Stimulated activated CD8-positive, alpha-beta memory T cell treated with anti-CD3 and anti-CD28 coated beads, Interleukin-12 subunit alpha, Interleukin-12 subunit beta, amount 100 ng/mL, for 24 hours (primary cell): ENCODE results near the gene PRKD2.

Experiments used
- DNase-seq: peaks from one replicate; pipeline ENCODE4 v3.0.0-alpha.2; 2020; ENCODE audit errors: extremely low read depth

The PRKD2 gene

DNA sequence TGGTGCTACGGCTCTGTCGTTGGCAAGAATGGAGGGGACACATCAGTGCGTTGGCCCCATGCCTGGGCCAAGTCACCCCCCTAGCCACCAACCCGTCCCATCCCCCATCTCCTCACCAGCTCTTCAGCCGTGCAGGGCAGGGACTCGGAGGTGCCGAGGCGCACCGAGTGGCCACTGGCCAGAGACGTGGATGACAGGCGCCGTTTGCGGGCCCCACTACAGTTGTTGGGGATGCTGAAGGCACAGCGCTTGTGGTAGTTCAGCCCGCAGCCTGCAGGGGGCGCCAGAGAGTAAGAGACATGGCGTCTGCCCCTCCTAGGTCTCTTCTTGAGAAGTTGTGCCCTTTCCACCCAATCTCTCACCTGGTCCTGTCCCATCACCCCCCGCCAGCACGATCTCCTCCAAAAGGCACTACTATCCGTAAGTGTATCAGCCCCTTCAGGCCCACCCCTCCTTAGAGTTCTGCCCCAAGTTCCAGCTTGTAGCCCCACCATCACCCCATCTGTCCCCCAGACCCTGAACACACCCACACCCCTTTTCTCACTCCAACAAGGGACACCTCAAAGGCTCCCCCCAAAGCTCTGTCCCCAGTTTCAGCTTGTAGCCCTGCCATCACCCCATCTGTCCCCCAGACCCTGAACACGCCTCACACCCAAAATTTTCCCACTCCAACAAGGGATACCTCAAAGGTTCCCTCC lies 12.4 kb downstream of the PRKD2 start:
- DNase-seq = peak; percentile 60

DNA sequence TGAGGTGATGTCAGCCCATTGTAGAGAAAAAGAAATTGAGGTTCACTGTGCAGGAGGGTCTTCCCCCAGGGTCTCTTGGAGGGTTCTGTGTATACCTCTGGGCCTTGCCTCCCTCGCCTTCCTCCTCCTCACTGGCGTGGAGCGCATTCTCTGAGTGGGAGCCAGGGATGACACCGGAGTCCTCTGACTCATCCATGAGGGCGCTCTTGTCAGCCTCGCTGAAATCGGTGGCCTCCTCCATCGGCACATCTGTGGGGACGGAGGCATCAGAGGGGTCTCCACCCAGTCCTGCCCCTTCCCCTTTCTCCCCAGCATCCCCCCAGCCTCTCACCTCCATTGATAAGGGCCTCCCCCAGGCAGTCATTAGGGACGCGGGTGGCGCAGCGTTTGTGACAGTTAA lies 16.2 kb downstream of the PRKD2 start:
- no peak for DNase-seq

DNA sequence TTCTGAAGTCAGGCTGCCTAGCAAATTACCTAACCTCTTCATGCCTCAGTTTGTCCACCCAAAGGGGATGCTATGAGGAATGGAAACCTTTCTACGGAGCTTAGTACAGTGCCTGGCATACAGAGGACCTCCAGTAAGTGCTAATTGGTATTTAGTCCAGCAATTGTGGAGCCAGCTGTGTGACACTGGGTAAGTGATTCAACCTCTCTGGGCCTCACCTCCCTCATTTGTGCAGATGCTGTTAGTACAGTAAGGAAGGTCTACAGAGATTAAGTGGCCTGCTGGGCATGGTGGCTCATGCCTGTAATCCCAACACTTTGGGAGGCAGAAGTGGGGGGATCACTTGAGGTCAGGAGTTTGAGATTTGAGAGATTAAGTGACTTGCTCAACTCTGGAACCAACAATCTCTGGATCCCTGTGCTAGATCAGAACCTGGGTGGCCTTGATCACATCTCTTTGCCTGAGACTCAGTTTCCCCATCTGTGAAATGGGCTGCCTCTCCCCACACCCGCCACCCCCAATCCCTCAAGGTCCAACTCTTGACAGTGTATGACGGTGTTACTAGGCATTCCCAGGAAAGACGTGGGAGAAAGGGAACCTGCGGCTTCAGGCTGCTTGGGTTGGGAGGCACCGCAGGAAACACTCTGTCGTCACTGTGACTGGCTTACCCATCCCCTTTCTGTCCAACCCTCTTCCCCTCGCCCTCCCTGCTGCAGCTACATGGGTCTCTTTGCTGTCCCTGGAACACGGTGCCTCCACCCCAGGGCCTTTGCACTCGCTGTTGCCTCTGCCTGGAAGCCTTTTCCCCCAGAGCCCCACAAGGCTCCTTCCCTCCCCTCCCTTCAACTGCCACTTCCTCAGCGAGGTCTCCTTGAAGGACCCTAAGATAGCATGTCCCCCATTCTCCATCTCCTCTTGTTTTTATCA lies 18.3 kb downstream of the PRKD2 start:
- DNase-seq = no peak

DNA sequence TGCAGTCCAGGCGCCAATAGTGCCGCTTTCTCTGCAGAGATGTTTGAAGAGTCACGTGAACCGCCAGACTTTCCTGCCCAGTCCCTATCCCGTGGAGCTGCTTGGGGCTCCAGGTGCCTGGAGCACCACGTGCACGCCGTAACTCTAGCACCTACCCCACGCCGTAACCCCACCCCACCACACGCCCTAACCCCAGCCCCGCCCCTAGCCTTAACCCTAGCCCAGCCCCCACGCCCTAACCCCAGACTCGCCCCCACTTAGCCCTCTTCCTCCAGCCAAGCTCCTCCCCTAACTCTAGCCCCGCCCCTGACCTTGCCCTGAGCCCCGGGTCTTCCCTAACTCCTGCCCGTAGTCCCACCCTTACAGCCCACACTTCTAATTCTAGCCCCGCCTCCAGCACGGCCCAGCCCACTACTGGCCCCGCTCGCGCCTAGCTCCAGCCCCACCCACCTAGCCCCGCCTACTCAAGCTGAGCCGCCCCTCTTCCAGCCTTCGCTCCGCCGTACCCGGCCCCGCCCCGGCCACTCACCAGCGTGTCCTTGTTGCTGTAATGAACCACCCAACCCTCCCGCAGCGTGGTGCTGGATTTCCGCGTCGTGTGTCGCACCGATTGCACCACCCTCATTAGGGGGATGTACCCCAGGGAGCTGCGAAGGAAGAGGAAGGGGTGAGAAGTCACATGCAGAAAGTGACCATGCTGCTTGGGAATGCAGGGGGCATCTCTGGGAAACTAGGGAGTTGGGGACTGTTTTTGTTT lies 19.5 kb downstream of the PRKD2 start:
- DNase-seq = no peak

DNA sequence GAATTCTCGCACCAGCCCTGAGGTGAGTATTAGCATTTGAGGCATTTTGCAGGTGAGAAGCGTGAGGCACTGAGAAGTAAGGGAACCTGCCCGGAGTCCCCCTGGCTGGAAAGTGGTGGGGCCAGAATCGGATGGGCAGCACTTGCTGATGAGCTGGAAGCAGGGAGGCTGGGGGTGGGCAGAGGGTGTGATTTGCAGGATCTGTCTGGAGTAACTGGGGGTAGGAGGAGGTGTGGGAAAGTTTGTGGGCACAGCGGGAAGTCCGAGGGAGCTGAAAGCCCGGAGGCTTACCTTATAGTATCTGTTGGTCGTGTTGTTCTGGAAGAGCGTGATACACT lies 20.1 kb downstream of the PRKD2 start:
- no peak for DNase-seq

DNA sequence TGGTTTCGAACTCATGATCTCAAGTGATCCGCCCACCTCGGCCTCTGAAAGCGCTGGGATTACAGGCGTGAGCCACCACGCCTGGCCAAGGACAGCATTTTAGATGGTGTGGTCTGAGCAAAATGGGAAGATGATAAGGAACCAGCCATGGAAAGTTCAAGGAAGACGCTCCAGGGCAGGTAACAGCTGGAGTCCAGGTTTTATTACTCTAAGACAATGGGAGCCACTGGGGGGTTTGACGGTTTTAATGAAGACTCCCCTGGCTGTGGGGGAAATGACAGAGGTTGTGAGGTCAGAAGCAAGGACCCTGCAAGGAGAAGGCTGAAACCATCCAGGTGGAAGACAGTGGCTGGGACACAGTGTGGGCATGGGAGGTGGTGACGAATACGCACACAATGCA lies 20.9 kb downstream of the PRKD2 start:
- DNase-seq = no peak

DNA sequence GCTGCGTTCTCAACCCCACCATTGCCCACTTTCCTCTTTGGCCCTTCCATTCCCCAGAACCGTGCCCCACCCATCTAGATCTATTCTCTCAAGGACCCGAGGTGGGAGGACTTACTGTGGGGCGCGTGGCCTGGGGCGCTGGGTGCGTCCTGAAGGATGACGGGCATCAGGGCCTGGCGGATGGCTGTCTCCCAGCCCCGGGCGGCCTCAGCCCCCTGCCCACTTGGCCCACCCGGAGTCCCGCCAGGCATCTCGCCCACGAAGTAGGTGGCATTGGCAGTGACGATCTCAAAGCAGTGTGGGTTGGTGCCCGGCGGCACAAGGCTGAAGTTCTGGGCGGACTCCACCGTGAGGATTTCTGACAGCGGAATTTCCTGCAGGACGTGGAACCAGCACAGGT lies 23.2 kb downstream of the PRKD2 start:
- no peak for DNase-seq

DNA sequence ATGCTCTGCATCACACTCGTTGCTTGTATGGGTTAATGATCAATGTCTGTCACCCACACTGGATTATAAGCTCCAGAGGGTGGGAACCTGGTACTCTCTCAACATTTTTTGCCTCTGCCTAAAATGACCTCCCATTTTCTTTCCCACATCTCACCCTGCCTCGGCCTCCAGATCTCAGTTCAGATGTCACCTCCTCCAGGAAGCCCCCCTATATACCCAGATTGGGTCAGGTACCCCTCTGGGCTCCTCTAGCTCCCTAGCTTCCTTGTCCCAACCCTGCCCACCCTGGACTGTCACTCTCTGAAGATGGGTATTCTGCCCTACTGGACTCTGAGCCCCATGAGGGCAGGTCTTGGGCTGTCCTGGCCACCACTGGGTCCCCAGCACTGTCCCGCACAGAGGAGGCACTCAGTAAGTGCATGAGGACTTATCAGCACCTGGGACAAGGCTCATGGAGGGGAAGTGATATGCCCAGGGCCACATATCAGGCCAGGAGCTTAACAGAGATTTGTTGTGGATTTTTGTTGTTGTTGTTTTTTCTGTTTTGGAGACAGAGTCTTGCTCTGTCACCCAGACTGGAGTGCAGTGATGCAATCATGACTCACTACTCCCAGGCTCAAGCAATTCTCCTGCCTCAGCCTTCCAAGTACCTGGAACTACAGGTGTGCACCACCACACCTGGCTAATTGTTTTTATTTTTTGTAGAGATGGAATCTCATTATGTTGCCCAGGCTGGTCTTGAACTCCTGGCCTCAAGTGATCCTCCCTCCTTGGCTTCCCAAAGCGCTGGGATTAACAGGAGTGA lies 23.8 kb downstream of the PRKD2 start:
- no peak for DNase-seq

DNA sequence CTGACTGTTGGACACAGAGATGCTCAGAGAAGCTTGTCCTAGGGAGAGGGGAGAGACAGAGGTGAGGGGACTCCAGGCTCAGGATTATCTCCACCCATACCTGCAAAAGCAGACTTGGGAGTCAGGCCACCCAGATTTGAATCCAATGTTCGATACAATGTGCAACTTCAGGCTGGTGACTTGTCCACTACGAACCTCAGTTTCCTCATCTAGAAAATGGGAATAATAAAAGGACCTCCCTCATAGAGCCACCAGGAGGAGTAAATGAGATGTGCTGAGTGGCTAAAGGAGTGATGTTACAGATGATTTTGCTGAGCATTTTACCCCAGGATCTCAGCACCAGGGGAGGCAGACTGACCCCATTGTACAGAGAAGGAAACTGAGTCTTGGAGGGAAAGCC lies 25.0 kb downstream of the PRKD2 start:
- no peak for DNase-seq

DNA sequence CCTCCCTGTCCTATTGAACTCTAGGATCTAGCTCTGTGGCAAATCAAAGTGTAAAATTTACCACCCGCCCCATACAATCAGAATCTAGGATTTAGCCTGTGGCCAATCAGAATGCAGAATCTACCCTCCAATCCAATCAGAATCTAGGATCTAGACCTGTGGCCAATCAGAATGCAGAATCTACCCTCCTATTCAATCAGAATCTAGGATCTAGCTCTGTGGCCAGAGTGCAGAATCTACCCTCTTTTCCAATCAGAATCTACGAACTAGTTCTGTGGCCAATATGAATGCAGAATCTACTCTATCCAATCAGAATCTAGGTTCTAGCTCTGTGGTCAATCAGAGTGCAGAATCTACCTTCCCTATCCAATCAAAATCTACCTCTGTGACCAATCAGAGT lies 25.8 kb downstream of the PRKD2 start:
- no peak for DNase-seq

DNA sequence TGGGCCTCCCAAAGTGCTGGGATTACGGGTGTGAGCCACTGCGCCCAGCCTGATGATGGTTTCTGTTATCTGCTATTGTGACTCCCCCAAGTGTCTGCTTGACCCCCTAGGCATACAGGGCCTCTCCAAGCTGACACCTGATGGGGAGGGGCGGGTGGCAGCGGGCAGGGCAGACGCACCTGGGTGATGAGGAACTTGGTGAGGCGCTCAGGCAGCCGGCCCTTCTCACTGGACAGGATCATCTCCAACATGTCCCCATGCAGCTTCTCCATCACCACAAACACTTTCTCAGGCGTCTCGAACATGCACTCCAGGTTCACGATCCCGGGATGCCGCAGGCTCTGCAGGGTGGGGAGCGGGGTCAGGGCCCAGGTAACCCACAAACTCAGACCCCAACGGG lies 27.6 kb downstream of the PRKD2 start:
- no peak for DNase-seq

DNA sequence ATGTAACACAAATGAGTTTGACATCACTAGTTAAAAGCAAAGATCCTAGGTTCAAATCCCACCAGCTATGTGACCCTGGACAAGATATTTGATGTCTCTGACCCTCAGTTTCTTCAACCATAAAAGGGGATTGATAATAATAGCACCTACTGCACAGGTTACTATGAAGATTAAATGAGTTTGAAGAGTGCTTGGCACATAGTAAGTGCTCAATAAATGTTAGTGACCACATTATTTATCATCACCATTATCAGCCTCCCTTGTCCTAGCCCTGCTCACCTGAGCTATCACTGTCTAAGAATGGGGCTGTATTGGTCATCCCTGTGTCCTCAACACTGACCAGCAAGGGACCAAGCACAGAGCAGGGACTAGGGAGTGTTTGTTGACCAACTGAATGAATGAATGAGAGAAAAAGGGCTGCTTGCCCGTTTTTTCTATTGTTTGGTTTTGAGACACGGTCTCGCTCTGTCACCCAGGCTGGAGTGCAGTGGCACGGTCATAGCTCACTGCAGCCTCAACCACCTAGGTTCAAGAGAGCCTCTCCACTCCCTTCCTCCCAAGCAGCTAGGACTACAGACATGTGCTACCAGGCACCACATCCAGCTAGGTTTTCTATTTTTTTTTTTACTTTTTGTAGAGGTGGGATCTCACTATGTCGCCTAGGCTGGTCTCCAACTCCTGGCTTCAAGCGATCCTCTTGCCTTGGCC lies 29.3 kb downstream of the PRKD2 start:
- DNase-seq = no peak

DNA sequence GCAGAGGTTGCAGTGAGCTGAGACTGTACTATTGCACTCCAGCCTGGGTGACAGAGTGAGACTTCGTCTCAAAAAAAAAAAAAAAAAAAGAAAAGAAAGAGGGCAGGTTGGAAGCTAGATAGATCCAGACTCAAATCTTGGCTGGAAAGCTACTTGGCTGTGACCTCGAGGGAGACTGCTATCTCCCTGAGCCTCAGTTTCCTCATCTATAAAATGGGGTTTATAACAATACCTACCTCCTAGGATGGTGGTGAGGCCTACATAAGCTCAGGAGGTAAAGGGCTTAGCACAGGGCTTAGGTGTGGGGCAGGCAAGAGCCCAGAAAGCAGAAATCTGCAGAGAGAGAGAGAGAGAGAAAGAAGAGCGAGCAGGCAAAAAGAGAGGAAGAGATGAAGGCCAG lies 31.7 kb downstream of the PRKD2 start:
- no peak for DNase-seq

DNA sequence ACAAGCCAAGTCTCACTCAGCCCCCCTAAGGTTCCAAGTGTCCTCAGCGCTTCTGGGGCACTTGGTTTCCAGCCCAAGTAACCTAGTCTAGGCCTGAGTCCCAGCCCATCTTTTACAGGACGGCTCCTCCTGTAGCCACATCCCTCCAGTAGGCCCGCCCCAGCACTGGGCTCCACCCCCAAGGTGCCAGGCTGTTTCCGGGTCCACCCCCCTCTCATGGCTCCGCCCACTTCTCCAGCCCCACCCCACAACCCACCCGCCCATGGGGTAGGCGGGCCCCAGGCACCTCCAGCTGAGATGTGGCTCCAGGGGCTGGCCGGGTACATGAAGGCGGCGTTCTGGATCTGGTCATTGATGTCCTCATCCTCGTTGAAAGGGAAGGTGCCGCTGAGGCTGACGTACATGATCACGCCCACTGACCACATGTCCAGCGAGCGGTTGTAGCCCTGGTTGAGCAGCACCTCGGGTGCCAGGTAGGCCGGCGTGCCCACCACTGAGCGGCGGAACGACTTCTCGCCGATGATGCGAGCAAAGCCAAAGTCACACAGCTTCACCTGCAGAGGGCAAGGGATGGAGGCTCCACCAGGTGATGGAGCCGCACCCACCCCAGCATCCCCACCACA lies 38.7 kb downstream of the PRKD2 start:
- DNase-seq = no peak

DNA sequence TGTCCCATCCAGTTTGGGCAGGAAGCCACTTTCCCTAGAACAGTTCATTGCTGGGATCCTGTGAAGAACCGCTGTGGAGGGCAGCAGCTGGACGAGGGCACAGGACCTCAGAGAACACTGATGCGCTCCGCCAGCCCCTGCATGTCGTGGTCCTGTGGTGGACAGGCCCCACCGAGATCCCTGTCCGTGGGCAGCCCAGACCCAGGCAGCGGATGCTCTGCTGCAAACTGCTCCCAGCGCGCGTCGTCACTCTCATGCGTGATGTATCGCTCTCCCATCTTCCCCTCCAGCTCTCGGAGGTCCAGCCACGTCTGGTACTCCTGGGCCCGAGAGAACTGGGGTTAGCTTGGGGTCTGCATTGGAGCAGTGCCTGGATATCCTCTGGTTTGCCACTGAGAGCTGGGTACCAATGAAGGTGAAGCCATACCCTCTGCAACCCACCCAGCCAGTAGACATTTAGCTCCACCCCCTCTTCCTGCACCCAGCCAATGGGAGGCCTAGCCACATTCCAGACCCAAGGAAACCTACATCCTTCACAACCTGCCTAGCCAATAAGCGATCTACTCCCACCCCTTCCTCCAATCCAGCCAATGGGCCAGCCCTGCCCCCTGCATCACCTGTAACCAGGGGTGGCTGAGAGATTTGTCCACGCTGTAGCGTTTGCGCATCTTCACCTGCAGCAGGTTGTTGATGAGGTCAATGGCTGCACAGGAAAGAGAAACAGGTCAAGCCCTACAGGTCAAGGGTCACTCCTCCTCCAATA lies 42.3 kb downstream of the PRKD2 start:
- no peak for DNase-seq

DNA sequence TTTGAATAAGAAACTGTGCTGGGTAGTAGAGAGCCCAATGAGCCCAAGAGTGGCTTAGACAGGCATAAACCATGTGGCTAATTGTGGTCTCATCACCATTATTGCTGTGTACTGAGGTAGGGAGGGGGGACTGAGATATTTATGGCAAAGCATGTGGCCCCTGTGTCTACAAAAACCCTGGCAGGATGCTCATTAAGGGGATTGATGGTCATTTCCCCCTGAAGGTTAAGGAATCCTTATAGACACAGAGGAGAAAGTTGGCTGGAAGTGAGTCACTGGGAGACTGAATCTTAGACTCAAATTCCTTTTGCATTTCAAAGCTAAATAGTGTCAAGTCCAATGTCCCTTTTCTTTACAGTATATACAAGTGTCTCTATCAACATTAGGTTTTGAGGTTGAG lies 46.1 kb downstream of the PRKD2 start:
- no peak for DNase-seq

DNA sequence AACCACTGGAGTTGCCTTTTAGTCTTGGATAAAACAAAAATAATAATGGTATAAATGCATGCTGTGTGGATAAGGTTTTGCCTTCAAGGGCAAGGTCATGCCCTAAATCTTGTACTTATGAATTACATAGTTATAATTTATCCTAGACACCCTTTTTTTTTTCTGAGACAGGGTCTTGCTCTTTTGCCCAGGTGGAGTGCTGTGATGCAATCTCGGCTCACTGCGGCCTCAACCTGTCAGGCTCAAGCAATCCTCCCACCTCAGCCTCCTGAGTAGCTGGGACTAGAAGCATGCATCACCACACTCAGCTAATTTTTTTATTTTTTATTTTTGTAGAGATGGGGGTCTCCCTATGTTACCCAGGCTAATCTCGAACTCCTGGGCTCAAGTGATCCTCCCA lies 48.3 kb downstream of the PRKD2 start:
- no peak for DNase-seq

DNA sequence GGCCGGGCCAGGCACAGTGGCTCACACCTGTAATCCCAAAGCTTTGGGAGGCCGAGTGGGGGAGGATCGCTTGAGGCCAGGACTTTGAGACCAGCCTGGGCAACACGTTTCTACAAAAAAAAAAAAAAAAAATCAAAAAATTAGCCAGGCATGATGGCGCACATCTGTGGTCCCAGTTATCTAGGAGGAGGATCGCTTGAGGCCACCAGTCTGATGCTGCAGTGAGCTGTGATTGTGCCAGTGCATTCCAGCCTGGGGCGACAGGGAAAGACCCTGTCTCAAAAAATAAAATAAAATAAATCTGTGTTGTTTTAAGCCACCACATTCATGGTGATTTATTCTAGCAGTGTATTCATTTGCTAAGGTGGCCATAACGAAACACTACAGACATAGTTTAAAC lies 51.8 kb downstream of the PRKD2 start:
- DNase-seq = no peak

DNA sequence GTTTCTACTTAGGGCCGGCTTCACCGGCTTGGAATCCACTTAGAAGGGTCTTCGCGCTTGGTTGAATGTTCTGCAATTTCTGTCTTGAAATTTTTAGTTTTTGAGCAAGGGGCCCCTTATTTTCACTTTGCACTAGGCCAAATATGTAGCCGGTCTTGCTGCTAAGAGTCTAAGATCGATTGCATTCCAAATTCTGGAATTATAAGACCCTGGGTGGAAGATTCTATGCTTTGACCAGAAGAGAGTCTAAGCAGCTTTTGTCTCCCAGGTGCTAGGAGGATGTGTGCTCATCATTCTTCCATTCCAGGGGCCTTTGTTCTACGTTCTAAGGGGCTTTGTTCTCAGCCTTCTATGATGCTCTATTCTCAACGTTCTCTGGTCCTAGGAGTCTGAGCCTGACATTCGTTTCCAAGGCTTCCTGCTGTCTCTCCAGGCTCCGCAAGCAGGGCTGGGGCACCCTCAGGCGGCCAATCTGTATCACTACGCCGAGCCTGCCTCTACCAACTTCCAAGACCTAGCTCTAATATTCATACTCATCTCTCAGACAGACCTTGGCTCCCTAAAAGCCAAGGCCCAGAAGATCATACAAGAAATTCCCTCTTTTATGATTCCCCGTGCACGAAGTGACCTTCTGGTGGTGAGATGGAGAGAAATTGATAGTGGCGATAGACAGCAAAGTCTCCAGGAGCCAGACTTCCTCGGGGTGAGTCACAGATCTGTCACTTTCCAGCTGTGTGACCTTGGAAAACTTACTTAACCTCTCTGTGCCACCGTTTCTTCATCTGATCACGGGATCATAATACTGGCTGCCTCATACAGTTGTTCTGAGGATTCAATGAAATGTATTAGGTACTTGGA lies 55.0 kb downstream of the PRKD2 start:
- DNase-seq = peak; percentile 23
